Nephron progenitor cell (in vitro differentiated cells): Measurements from ENCODE around the gene RILP.

ENCODE experiments used
- DNase-seq: peaks from one replicate; pipeline ENCODE4 v3.0.0; 2021
- H3K27ac Mint-ChIP-seq: 2 replicates; pipeline ENCODE4 v1.8.0; 2021; ENCODE audit warnings: mild to moderate bottlenecking, moderate library complexity, mixed read lengths
- H3K27me3 Mint-ChIP-seq: 2 replicates; pipeline ENCODE4 v1.8.0; 2021; ENCODE audit warnings: mild to moderate bottlenecking, low read depth, mixed read lengths; ENCODE audit not compliant: poor library complexity
- H3K36me3 Mint-ChIP-seq: 2 replicates; pipeline ENCODE4 v1.8.0; 2021; ENCODE audit warnings: low read depth, mixed read lengths
- H3K4me1 Mint-ChIP-seq: 2 replicates; pipeline ENCODE4 v1.8.0; 2021; ENCODE audit warnings: mixed read lengths
- H3K4me3 Mint-ChIP-seq: 2 replicates; pipeline ENCODE4 v1.8.0; 2021; ENCODE audit warnings: mild to moderate bottlenecking, moderate library complexity, mixed read lengths
- H3K9me3 Mint-ChIP-seq: 2 replicates; pipeline ENCODE4 v1.8.0; 2021; ENCODE audit warnings: mild to moderate bottlenecking, moderate library complexity, mixed read lengths
- CTCF ChIP-seq: fragments of 200-600 bp; sonication (generic); IDR thresholded peaks from 2 replicates; pipeline ENCODE4 v1.5.0; 2021; ENCODE audit warnings: antibody characterized with exemption

RILP gene

GRCh38 chr17:1621273-1621954 lies 28.3 kb downstream of the RILP start:
- TF ChIP-seq CTCF = no peak
- Mint-ChIP-seq H3K9me3 (no peaks in the 10 kb centered on the region), H3K27me3 (peaks cover 11% of the 10 kb centered on the region), H3K27ac (no peak overlapping the region), H3K4me3 (peak overlapping the region; percentile 58), H3K36me3 (no peaks in the 10 kb centered on the region), H3K4me1 (peaks cover 55% of the 10 kb centered on the region)
- DNase-seq = peak; percentile 13

- DNase-seq = no peak
- no peak for TF ChIP-seq CTCF
- peaks cover 6% of the 10 kb centered on the region for H3K27me3 Mint-ChIP-seq
- H3K4me1 Mint-ChIP-seq = peaks cover 46% of the 10 kb centered on the region
- no peaks in the 10 kb centered on the region for H3K36me3 Mint-ChIP-seq
- H3K9me3 Mint-ChIP-seq = no peaks in the 10 kb centered on the region
- no peak overlapping the region for H3K4me3 Mint-ChIP-seq
- H3K27ac Mint-ChIP-seq = peak overlapping the region; percentile 39
Measured at GRCh38 chr17:1620486-1620885, 29.2 kb downstream of the RILP start.

DNA sequence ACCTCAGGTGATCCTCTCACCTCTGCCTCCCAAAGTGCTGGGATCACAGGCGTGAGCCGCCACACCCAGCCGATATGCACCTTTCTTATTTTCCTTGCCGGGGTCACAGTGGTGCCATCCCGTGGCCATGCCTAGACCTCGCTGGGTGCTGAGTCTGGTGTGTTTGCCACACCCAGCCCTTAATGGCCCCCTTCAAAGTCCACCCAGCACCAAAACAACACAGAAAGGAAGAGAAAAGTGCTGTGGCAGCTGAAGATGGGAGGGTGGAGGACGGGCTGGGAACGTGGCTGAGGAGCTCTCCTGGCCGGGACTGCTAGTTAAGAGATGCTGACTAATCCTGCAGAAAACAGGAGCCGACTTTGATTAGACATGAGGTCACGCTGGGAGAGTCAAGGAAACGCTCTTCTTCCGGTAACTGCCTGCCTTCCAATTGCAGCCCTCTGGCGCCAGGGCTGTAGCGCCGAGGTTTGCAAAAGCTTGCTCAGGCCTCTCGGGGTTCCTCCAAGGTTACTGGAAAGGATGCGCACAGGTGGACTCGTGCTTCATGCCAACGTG lies 32.0 kb downstream of the RILP start:
- no peak for DNase-seq
- peak overlapping the region; percentile 29 for H3K27ac Mint-ChIP-seq

DNA sequence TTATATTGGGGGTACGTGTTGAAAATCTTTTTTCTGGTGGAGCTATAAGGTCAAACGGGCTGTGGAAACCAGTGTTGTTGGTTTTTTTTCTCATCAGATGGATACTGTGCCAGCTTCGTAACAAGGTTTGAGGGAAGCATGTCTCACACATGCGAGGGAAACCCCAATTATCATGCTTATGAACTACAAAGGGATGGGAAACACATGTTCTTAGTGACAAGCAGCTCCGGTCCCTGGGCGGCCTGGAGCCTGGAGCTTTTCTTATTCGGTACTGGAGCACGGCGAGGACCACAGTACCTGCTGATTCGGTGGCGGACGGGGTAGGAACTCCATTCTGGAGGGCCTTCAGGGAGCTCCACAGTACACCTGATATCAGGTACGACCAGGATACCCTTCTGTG lies 33.6 kb downstream of the RILP start:
- Mint-ChIP-seq H3K27ac (no peak overlapping the region), H3K4me3 (no peak overlapping the region)
- DNase-seq = no peak

More for the DNA sequence above, 32.0 kb downstream of the RILP start:
- Mint-ChIP-seq H3K4me1 (peaks cover 56% of the 10 kb centered on the region), H3K4me3 (no peak overlapping the region), H3K36me3 (no peaks in the 10 kb centered on the region), H3K27me3 (peaks cover 6% of the 10 kb centered on the region), H3K9me3 (no peaks in the 10 kb centered on the region)
- TF ChIP-seq CTCF = no peak

GRCh38 chr17:1612400-1612799 lies 37.3 kb downstream of the RILP start:
- no peak for TF ChIP-seq CTCF
- H3K27ac Mint-ChIP-seq = no peak overlapping the region
- no peaks in the 10 kb centered on the region for H3K36me3 Mint-ChIP-seq
- H3K9me3 Mint-ChIP-seq = no peaks in the 10 kb centered on the region
- H3K4me3 Mint-ChIP-seq = no peak overlapping the region
- DNase-seq = no peak
- peaks cover 2% of the 10 kb centered on the region for H3K27me3 Mint-ChIP-seq
- peaks cover 26% of the 10 kb centered on the region for H3K4me1 Mint-ChIP-seq

More for the DNA sequence above, 33.6 kb downstream of the RILP start:
- TF ChIP-seq CTCF = no peak
- Mint-ChIP-seq H3K36me3 (no peaks in the 10 kb centered on the region), H3K27me3 (peaks cover 6% of the 10 kb centered on the region), H3K4me1 (peaks cover 48% of the 10 kb centered on the region), H3K9me3 (no peaks in the 10 kb centered on the region)

GRCh38 chr17:1611715-1612114 lies 38.0 kb downstream of the RILP start:
- Mint-ChIP-seq H3K4me1 (peaks cover 32% of the 10 kb centered on the region), H3K36me3 (no peaks in the 10 kb centered on the region), H3K27ac (no peak overlapping the region), H3K9me3 (no peaks in the 10 kb centered on the region), H3K4me3 (no peak overlapping the region), H3K27me3 (peaks cover 2% of the 10 kb centered on the region)
- TF ChIP-seq CTCF = no peak
- DNase-seq = no peak
